Measurements from ENCODE around the gene ATM.

GRCh38 chr11:108253176-108253575 is 30.3 kb downstream of the ATM start:
- TF ChIP-seq CTCF (IDR thresholded peaks at IDR 0.05 in 2 of 3, conservative IDR thresholded peaks at IDR 0.05 in 1 of 3; ENCODE audit: control insufficient read depth in 2 of 3, extremely low read depth in 1 of 3, insufficient read depth in 1 of 3, low read depth in 3 of 3, low read length in 3 of 3) = no peak
- no peak for TF ChIP-seq ZBTB4 (CRISPR knock-in tag; IDR thresholded peaks at IDR 0.05)
- TF ChIP-seq IKZF1 (conservative IDR thresholded peaks at IDR 0.05) = no peak
- no peak for TF ChIP-seq ETV6 (conservative IDR thresholded peaks at IDR 0.05 in 1 of 2, IDR thresholded peaks at IDR 0.05 in 1 of 2; ENCODE audit: borderline replicate concordance in 1 of 2, low read depth in 1 of 2)
- TF ChIP-seq POLR2A (IDR thresholded peaks at IDR 0.05; ENCODE audit: low read depth, low read length) = no peak
- no peak for TF ChIP-seq MYC (IDR thresholded peaks at IDR 0.05; ENCODE audit: insufficient read depth, insufficient read length, insufficient replicate concordance, low read length, severe bottlenecking)

Measured in GM12878 (cell line).